Thyroid gland (tissue), 4 donors: ENCODE results near the gene SPTBN2.

Experiments
- CTCF ChIP-seq, 6 experiments: fragments of 200-600 bp in 3 of 6; fragments of 450-650 bp in 3 of 6; sonication (generic) in 3 of 6; IDR thresholded peaks; one replicate each; pipeline ENCODE4 v1.5.1; 2016 to 2019; ENCODE audit warnings: antibody characterized with exemption in 6 of 6, mild to moderate bottlenecking in 2 of 6, inconsistent platforms in 1 of 6, moderate library complexity in 1 of 6
- POLR2A ChIP-seq, 2 donors: fragments of 450-650 bp; IDR thresholded peaks; one replicate each; pipeline ENCODE4 v1.6.1; 2017; ENCODE audit warnings: antibody characterized with exemption in 2 of 2, mild to moderate bottlenecking in 2 of 2, moderate library complexity in 1 of 2

- TF ChIP-seq CTCF (IDR thresholded peaks at IDR 0.05) (no peak), POLR2A (IDR thresholded peaks at IDR 0.05) (no peak)
Observed at GRCh38 chr11:66715346-66716085, 13.5 kb downstream of the SPTBN2 start.
